ENCODE results near the gene SLC43A3. TPM values are rescaled to one million over a fixed set of nuclear protein-coding genes. Genes with fewer than 3 reads are reported as not detected.
"Not testable (repeated sequence)": the region's sequence is repeated elsewhere in the genome, so short reads cannot be mapped to it uniquely, and the experiment has no call there.

SLC43A3 gene
- total RNA-seq, 2 experiments from 2014 or later, result 6.9 to 7.3 TPM

- Mint-ChIP-seq H3K9me3 (no peaks in the 10 kb centered on the region), H3K27me3 (peaks cover 4% of the 10 kb centered on the region), H3K27ac (no peak overlapping the region), H3K4me3 (no peak overlapping the region), H3K4me1 (ENCODE audit: low read depth) (no peaks in the 10 kb centered on the region), H3K36me3 (ENCODE audit: low read depth) (no peaks in the 10 kb centered on the region)
- Histone ChIP-seq H3K4me3 (ENCODE audit: low read length) (no peak overlapping the region), H3K9me3 (ENCODE audit: control insufficient read depth in 1 of 2, insufficient read depth in 1 of 2, low read length in 2 of 2) (peaks cover 0 to 4% of the 10 kb centered on the region in 2 experiments), H3K27me3 (ENCODE audit: control insufficient read depth in 1 of 2, insufficient read depth in 2 of 2, low read length in 2 of 2) (no peaks in the 10 kb centered on the region), H3K27ac (ENCODE audit: low read depth in 1 of 2, low read length in 2 of 2) (no peak overlapping the region), H3K36me3 (ENCODE audit: insufficient read depth, low read length) (no peaks in the 10 kb centered on the region), H3K4me1 (ENCODE audit: insufficient read depth, low read length) (no peaks in the 10 kb centered on the region)
- no peak for TF ChIP-seq CTCF (IDR thresholded peaks at IDR 0.05)
- ATAC-seq (ENCODE audit: poor library complexity) (no peak), DNase-seq (no peak)
- intact Hi-C loops (cut with DNase I, micrococcal nuclease), result no loop called here
- ChIA-PET CTCF (interaction anchor here (1.3 kb wide), 1 partner anchor 13 kb away, joined by 3 read pairs; no protein-coding TSS in a partner anchor), POLR2A (no interaction called here)
These were observed 63.5 kb downstream of the SLC43A3 start for GRCh38 chr11:57363131-57364080.

- Histone ChIP-seq H3K27ac (ENCODE audit: low read depth in 1 of 2, low read length in 2 of 2) (no peak overlapping the region), H3K27me3 (ENCODE audit: control insufficient read depth in 1 of 2, insufficient read depth in 2 of 2, low read length in 2 of 2) (no peaks in the 10 kb centered on the region), H3K36me3 (ENCODE audit: insufficient read depth, low read length) (no peaks in the 10 kb centered on the region), H3K4me3 (ENCODE audit: low read length) (no peak overlapping the region), H3K9me3 (ENCODE audit: control insufficient read depth in 1 of 2, insufficient read depth in 1 of 2, low read length in 2 of 2) (peaks cover 0 to 4% of the 10 kb centered on the region in 2 experiments), H3K4me1 (ENCODE audit: insufficient read depth, low read length) (no peaks in the 10 kb centered on the region)
- intact Hi-C loops (cut with DNase I, micrococcal nuclease), result no loop called here
- Mint-ChIP-seq H3K36me3 (ENCODE audit: low read depth) (no peaks in the 10 kb centered on the region), H3K4me1 (ENCODE audit: low read depth) (no peaks in the 10 kb centered on the region), H3K9me3 (no peaks in the 10 kb centered on the region), H3K4me3 (no peak overlapping the region), H3K27ac (no peak overlapping the region), H3K27me3 (peaks cover 4% of the 10 kb centered on the region)
- ChIA-PET POLR2A (no interaction called here), CTCF (no interaction called here)
- DNase-seq (no peak), ATAC-seq (ENCODE audit: poor library complexity) (no peak)
- no peak for TF ChIP-seq CTCF (IDR thresholded peaks at IDR 0.05)
These were observed 65.0 kb downstream of the SLC43A3 start for GRCh38 chr11:57361926-57362325.

GRCh38 chr11:57361420-57361819 lies 65.5 kb downstream of the SLC43A3 start:
- H3K4me1 ChIP-seq (ENCODE audit: insufficient read depth, low read length); DNase-seq; H3K27ac ChIP-seq (ENCODE audit: low read depth in 1 of 2, low read length in 2 of 2); H3K27me3 Mint-ChIP-seq; H3K9me3 ChIP-seq (ENCODE audit: control insufficient read depth in 1 of 2, insufficient read depth in 1 of 2, low read length in 2 of 2); H3K27ac Mint-ChIP-seq; CTCF ChIA-PET; POLR2A ChIA-PET; H3K4me1 Mint-ChIP-seq (ENCODE audit: low read depth); H3K4me3 Mint-ChIP-seq; H3K36me3 ChIP-seq (ENCODE audit: insufficient read depth, low read length); H3K9me3 Mint-ChIP-seq; H3K27me3 ChIP-seq (ENCODE audit: control insufficient read depth in 1 of 2, insufficient read depth in 2 of 2, low read length in 2 of 2); intact Hi-C loops (cut with DNase I, micrococcal nuclease); H3K36me3 Mint-ChIP-seq (ENCODE audit: low read depth); ATAC-seq (ENCODE audit: poor library complexity); H3K4me3 ChIP-seq (ENCODE audit: low read length): not testable (repeated sequence)

Measured in CD4-positive, alpha-beta T cell (primary cell).